PC-3 (cell line): ENCODE data around the gene TRPC4AP.

Experiments used
- EZH2 ChIP-seq: fragments of 300-600 bp; sonication (generic); IDR thresholded peaks from one replicate; pipeline ENCODE4 v1.6.1; 2017; ENCODE audit warnings: antibody characterized with exemption, mild to moderate bottlenecking, low read length; ENCODE audit not compliant: unreplicated experiment
- EZH2phosphoT487 ChIP-seq: fragments of 300-600 bp; sonication (generic); IDR thresholded peaks from 2 replicates; pipeline ENCODE4 v1.6.1; 2018; ENCODE audit warnings: mild to moderate bottlenecking, antibody characterized with exemption, low read length, borderline replicate concordance
- TF ChIP-seq, protein P1 (sequence below): fragments of 300-600 bp; sonication (generic); conservative IDR thresholded peaks from 2 replicates; pipeline ENCODE4 v1.5.1; 2017; ENCODE audit warnings: antibody characterized with exemption, low read depth, mild to moderate bottlenecking, low read length

GRCh38 chr20:35015863-35016193, 76.8 kb downstream of the TRPC4AP start:
- TF ChIP-seq, protein P1, sequence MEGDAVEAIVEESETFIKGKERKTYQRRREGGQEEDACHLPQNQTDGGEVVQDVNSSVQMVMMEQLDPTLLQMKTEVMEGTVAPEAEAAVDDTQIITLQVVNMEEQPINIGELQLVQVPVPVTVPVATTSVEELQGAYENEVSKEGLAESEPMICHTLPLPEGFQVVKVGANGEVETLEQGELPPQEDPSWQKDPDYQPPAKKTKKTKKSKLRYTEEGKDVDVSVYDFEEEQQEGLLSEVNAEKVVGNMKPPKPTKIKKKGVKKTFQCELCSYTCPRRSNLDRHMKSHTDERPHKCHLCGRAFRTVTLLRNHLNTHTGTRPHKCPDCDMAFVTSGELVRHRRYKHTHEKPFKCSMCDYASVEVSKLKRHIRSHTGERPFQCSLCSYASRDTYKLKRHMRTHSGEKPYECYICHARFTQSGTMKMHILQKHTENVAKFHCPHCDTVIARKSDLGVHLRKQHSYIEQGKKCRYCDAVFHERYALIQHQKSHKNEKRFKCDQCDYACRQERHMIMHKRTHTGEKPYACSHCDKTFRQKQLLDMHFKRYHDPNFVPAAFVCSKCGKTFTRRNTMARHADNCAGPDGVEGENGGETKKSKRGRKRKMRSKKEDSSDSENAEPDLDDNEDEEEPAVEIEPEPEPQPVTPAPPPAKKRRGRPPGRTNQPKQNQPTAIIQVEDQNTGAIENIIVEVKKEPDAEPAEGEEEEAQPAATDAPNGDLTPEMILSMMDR: no peak
- TF ChIP-seq EZH2: no peak
- TF ChIP-seq EZH2phosphoT487: no peak
